Calu3 (cell line): ENCODE measurements around the gene RSPH9. TPM values are rescaled to one million over a fixed set of nuclear protein-coding genes. Genes with fewer than 3 reads are reported as not detected.

Source experiments
- BruUV-seq: library from RNA; stranded (reverse); fragments of 400-500 nt; replicated peaks from 2 replicates; lab custom pipeline; 2021; lab: Mats Ljungman, UMichigan
- CTCF ChIA-PET: fragments of 300-600 bp; sonication (Branson Sonifier 250); formaldehyde crosslinking; loops from one replicate; lab custom pipeline; 2022; ENCODE audit warnings: antibody characterized with exemption; lab: Charles Lee
- DNase-seq: peaks from one replicate; pipeline ENCODE4 v3.0.0; 2022
- H3K27ac Mint-ChIP-seq: one replicate; pipeline ENCODE4 v1.8.0; 2022; ENCODE audit warnings: mixed read lengths; ENCODE audit not compliant: unreplicated experiment
- H3K27me3 Mint-ChIP-seq: one replicate; pipeline ENCODE4 v1.8.0; 2022; ENCODE audit warnings: mixed read lengths; ENCODE audit not compliant: unreplicated experiment
- H3K36me3 Mint-ChIP-seq: one replicate; pipeline ENCODE4 v1.8.0; 2022; ENCODE audit warnings: mild to moderate bottlenecking, moderate library complexity, mixed read lengths; ENCODE audit not compliant: insufficient read depth, unreplicated experiment
- H3K4me1 Mint-ChIP-seq: one replicate; pipeline ENCODE4 v1.8.0; 2022; ENCODE audit warnings: mild to moderate bottlenecking, low read depth, mixed read lengths; ENCODE audit not compliant: unreplicated experiment
- H3K4me3 Mint-ChIP-seq: one replicate; pipeline ENCODE4 v1.8.0; 2022; ENCODE audit warnings: mild to moderate bottlenecking, low read depth, moderate library complexity, mixed read lengths; ENCODE audit not compliant: unreplicated experiment
- H3K9me3 Mint-ChIP-seq: one replicate; pipeline ENCODE4 v1.8.0; 2022; ENCODE audit warnings: low read depth, mixed read lengths; ENCODE audit not compliant: unreplicated experiment
- CTCF ChIP-seq: fragments of 200-600 bp; IDR thresholded peaks from one replicate; pipeline ENCODE4 v1.8.0; 2022; ENCODE audit warnings: antibody characterized with exemption; ENCODE audit not compliant: unreplicated experiment
- intact Hi-C: fragments of 100-400 bp; cut with micrococcal nuclease; formaldehyde crosslinking; loops from one replicate; pipeline ENCODE4 v1.10.0; 2022; ENCODE audit not compliant: unreplicated experiment
- total RNA-seq: library from RNA; stranded (reverse); gene quantifications from 2 replicates; pipeline ENCODE4 v1.2.3, GENCODE V29; 2022

The RSPH9 gene
- total RNA-seq, 1 experiment from 2014 or later = 0.19 TPM

- no peak for TF ChIP-seq CTCF
- Mint-ChIP-seq H3K27me3 (no peaks in the 10 kb centered on the region), H3K36me3 (peaks cover 90% of the 10 kb centered on the region), H3K9me3 (no peaks in the 10 kb centered on the region), H3K27ac (no peak overlapping the region), H3K4me1 (peaks cover 32% of the 10 kb centered on the region), H3K4me3 (no peak overlapping the region)
- no TSS peak for BruUV-seq
- no peak for DNase-seq
- CTCF ChIA-PET = interaction anchor here (0.6 to 6.2 kb wide), 8 partner anchors 25 to 409 kb away, joined by 3 to 47 read pairs (median 4); no protein-coding TSS in a partner anchor
- intact Hi-C loops = no loop called here
Measured at GRCh38 chr6:43670623-43670986, 25.8 kb downstream of the RSPH9 start.

GRCh38 chr6:43671011-43671800, 26.4 kb downstream of the RSPH9 start:
- DNase-seq = no peak
- Mint-ChIP-seq H3K4me1 (peaks cover 27% of the 10 kb centered on the region), H3K36me3 (peaks cover 96% of the 10 kb centered on the region), H3K4me3 (no peak overlapping the region), H3K9me3 (no peaks in the 10 kb centered on the region), H3K27me3 (no peaks in the 10 kb centered on the region), H3K27ac (no peak overlapping the region)
- BruUV-seq = no TSS peak
- CTCF ChIA-PET = interaction anchor here (0.6 to 6.2 kb wide), 6 partner anchors 24 to 408 kb away, joined by 3 to 47 read pairs (median 6); no protein-coding TSS in a partner anchor
- no peak for TF ChIP-seq CTCF
- intact Hi-C loops = no loop called here

- no peak for TF ChIP-seq CTCF
- Mint-ChIP-seq H3K9me3 (no peaks in the 10 kb centered on the region), H3K36me3 (peaks cover 99% of the 10 kb centered on the region), H3K4me1 (peaks cover 23% of the 10 kb centered on the region), H3K27ac (no peak overlapping the region), H3K4me3 (no peak overlapping the region), H3K27me3 (no peaks in the 10 kb centered on the region)
- BruUV-seq = no TSS peak
- CTCF ChIA-PET = interaction anchor here (1.6 to 6.2 kb wide), 2 partner anchors 101 to 408 kb away, joined by 5 to 47 read pairs; no protein-coding TSS in a partner anchor
- no peak for DNase-seq
- intact Hi-C loops = no loop called here
Measured at GRCh38 chr6:43671801-43672690, 27.2 kb downstream of the RSPH9 start.

- CTCF ChIA-PET = no interaction called here
- H3K27me3 Mint-ChIP-seq = no peaks in the 10 kb centered on the region
- no TSS peak for BruUV-seq
- no peak overlapping the region for H3K4me3 Mint-ChIP-seq
- H3K4me1 Mint-ChIP-seq = peaks cover 8% of the 10 kb centered on the region
- no peak for DNase-seq
- H3K36me3 Mint-ChIP-seq = peaks cover 99% of the 10 kb centered on the region
- no peaks in the 10 kb centered on the region for H3K9me3 Mint-ChIP-seq
- no peak for TF ChIP-seq CTCF
- H3K27ac Mint-ChIP-seq = no peak overlapping the region
- intact Hi-C loops = no loop called here
Measured at GRCh38 chr6:43673444-43674084, 28.7 kb downstream of the RSPH9 start.
